Left forelimb (tissue), 1 donor: Measurements from ENCODE around the gene KCNJ12.

Experiments
- DNase-seq: peaks from one replicate; pipeline ENCODE4 v3.0.0-alpha.2; 2018; ENCODE audit warnings: low spot score

Gene KCNJ12

GRCh38 chr17:21368545-21369246 is 7.5 kb upstream of the KCNJ12 start:
- no peak for DNase-seq

- DNase-seq, result no peak
Measured at GRCh38 chr17:21369395-21369794, 6.8 kb upstream of the KCNJ12 start.

- DNase-seq, result no peak
Measured at GRCh38 chr17:21370430-21370829, 5.7 kb upstream of the KCNJ12 start.

GRCh38 chr17:21371511-21372081 is 4.6 kb upstream of the KCNJ12 start:
- DNase-seq, result no peak

- DNase-seq, result no peak
Measured at GRCh38 chr17:21372256-21372954, 3.8 kb upstream of the KCNJ12 start.

- no peak for DNase-seq
Measured at GRCh38 chr17:21373036-21373435, 3.1 kb upstream of the KCNJ12 start.

GRCh38 chr17:21373696-21374440 is 2.3 kb upstream of the KCNJ12 start:
- no peak for DNase-seq

GRCh38 chr17:21374441-21375161 is 1.6 kb upstream of the KCNJ12 start:
- no peak for DNase-seq

- no peak for DNase-seq
Measured at GRCh38 chr17:21375162-21375560, 996 bp upstream of the KCNJ12 start.

- no peak for DNase-seq
Measured at GRCh38 chr17:21375757-21376080, 438 bp upstream of the KCNJ12 start.

GRCh38 chr17:21376759-21377690 is 868 bp downstream of the KCNJ12 start:
- no peak for DNase-seq

- no peak for DNase-seq
Measured at GRCh38 chr17:21377705-21378396, 1.7 kb downstream of the KCNJ12 start.

GRCh38 chr17:21378553-21378952 is 2.4 kb downstream of the KCNJ12 start:
- DNase-seq, result no peak

GRCh38 chr17:21379080-21379711 is 3.0 kb downstream of the KCNJ12 start:
- DNase-seq, result no peak

GRCh38 chr17:21380659-21381058 is 4.5 kb downstream of the KCNJ12 start:
- no peak for DNase-seq

- DNase-seq, result no peak
Measured at GRCh38 chr17:21381076-21381706, 5.0 kb downstream of the KCNJ12 start.

GRCh38 chr17:21382560-21383495 is 6.7 kb downstream of the KCNJ12 start:
- DNase-seq, result no peak

GRCh38 chr17:21385281-21385845 is 9.2 kb downstream of the KCNJ12 start:
- no peak for DNase-seq
